HepG2 (cell line): ENCODE results near the gene TOMM20. TPM values are rescaled to one million over a fixed set of nuclear protein-coding genes. Genes with fewer than 3 reads are reported as not detected.

Experiments used
- CTCF ChIP-seq: sonication (generic); formaldehyde crosslinking; IDR thresholded peaks from 2 replicates; pipeline ENCODE4 v1.5.0; 2020; ENCODE audit warnings: mild to moderate bottlenecking, missing genetic modification reagents, moderate library complexity
- HNRNPK ChIP-seq: fragments of 200-400 bp; formaldehyde crosslinking; IDR thresholded peaks from 2 replicates; pipeline ENCODE4 v1.6.1; 2018; ENCODE audit warnings: low read length, low read depth, moderate library complexity, mild to moderate bottlenecking; ENCODE audit not compliant: poor library complexity, severe bottlenecking
- MXD3 ChIP-seq: IDR thresholded peaks from 2 replicates; pipeline ENCODE4 v1.6.1; 2016; ENCODE audit warnings: mild to moderate bottlenecking, missing biosample characterization, missing genetic modification reagents
- RELA ChIP-seq: sonication (generic); formaldehyde crosslinking; IDR thresholded peaks from 2 replicates; pipeline ENCODE4 v1.4.0; 2020; ENCODE audit warnings: missing genetic modification reagents
- RFXAP ChIP-seq: sonication (generic); formaldehyde crosslinking; IDR thresholded peaks from 2 replicates; pipeline ENCODE4 v1.4.0; 2020; ENCODE audit warnings: missing genetic modification reagents, borderline replicate concordance
- ZBTB44 ChIP-seq: sonication (generic); formaldehyde crosslinking; IDR thresholded peaks from 2 replicates; pipeline ENCODE4 v1.4.0; 2020; ENCODE audit warnings: missing genetic modification reagents
- ZNF333 ChIP-seq: sonication (generic); formaldehyde crosslinking; IDR thresholded peaks from 2 replicates; pipeline ENCODE4 v1.4.0; 2020; ENCODE audit warnings: mild to moderate bottlenecking, missing genetic modification reagents, borderline replicate concordance
- ZNF484 ChIP-seq: sonication (generic); formaldehyde crosslinking; IDR thresholded peaks from 2 replicates; pipeline ENCODE4 v1.5.1; 2020; ENCODE audit warnings: mild to moderate bottlenecking, low read depth, missing genetic modification reagents, borderline replicate concordance
- ZNF547 ChIP-seq: sonication (generic); formaldehyde crosslinking; IDR thresholded peaks from 2 replicates; pipeline ENCODE4 v1.5.1; 2020; ENCODE audit warnings: mild to moderate bottlenecking, missing genetic modification reagents
- ZNF616 ChIP-seq: sonication (generic); formaldehyde crosslinking; IDR thresholded peaks from 2 replicates; pipeline ENCODE4 v1.5.0; 2020; ENCODE audit warnings: low read depth, mild to moderate bottlenecking, missing genetic modification reagents
- ZNF747 ChIP-seq: sonication (generic); formaldehyde crosslinking; IDR thresholded peaks from 2 replicates; pipeline ENCODE4 v1.8.1; 2023; ENCODE audit warnings: missing genetic modification reagents, mild to moderate bottlenecking, borderline replicate concordance
- ZNF891 ChIP-seq: sonication (generic); formaldehyde crosslinking; IDR thresholded peaks from 2 replicates; pipeline ENCODE4 v1.5.0; 2020; ENCODE audit warnings: mild to moderate bottlenecking, missing genetic modification reagents
- ZSCAN31 ChIP-seq: sonication (generic); formaldehyde crosslinking; IDR thresholded peaks from 2 replicates; pipeline ENCODE4 v1.5.0; 2020; ENCODE audit warnings: low read depth, mild to moderate bottlenecking, missing genetic modification reagents
- polyA plus RNA-seq, 8 experiments: library from polyadenylated mRNA; depleted of rRNA in 3 of 8; stranded (reverse) in 7 of 8; unstranded in 1 of 8; fragments of >200 nt; fragmentation: Illumina TruSeq in 4 of 8; extraction: Trizol in 4 of 8; gene quantifications; 2 replicates each; pipeline versions ENCODE4 v1.2.1 to v1.2.3, GENCODE V29; 2011 to 2016; ENCODE audit warnings: low read depth in 4 of 8, missing spikeins in 1 of 8, mixed read lengths in 1 of 8; ENCODE audit not compliant: insufficient read depth in 1 of 8
- total RNA-seq, 5 experiments: library from RNA; depleted of rRNA; stranded (reverse); fragments of >200 nt; fragmentation: Illumina TruSeq; extraction: Trizol; gene quantifications; 2 replicates each; pipeline ENCODE4 v1.2.3, GENCODE V29; 2016; ENCODE audit warnings: low read depth in 1 of 5
- TF ChIP-seq, protein P1 (sequence below): sonication (generic); formaldehyde crosslinking; IDR thresholded peaks from 2 replicates; pipeline ENCODE4 v1.8.1; 2023; ENCODE audit warnings: mild to moderate bottlenecking, missing genetic modification reagents
- TF ChIP-seq, protein P2 (sequence below): sonication (generic); formaldehyde crosslinking; IDR thresholded peaks from 2 replicates; pipeline ENCODE4 v1.5.1; 2020; ENCODE audit warnings: mild to moderate bottlenecking, missing genetic modification reagents, moderate library complexity

TOMM20 gene
- total and polyA plus RNA-seq, 2 of the 13 experiments (the other 11 are each of a cell fraction or from before 2014, with no cell fraction given): 153 to 376 TPM

DNA sequence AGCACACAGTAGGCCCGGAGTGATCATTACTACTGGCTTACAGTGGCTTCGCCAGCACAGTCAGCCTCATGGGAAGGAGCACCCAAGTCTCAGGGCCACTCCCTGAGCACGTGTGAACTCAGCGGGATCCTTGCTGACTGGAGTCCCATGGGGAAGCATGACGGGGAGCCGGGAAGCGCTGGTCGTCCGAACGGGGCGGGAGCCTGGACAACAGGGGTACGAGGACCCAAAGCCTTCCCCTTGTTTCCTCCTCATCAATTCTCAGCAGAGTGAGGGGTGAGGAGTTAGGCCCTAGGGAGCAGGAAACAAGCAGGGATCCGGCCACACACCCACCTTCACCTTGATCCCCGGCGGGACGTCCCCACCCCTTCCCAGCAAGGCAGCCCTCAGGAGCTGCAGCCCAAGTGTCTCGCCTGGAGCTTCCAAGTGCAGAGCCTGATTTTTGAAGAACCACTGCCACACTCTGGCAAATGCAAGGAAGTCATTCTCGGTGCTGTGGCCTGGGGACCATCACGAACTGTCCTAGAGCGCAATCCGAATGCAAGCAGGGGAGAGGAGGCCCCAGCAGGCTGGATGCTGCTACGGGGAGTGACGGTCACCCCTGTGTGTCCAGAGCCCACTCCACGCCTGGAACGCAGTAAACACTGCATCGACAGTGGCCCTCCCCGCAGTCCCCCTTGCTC lies 35.5 kb downstream of the TOMM20 start (continued):
- TF ChIP-seq, protein P1, sequence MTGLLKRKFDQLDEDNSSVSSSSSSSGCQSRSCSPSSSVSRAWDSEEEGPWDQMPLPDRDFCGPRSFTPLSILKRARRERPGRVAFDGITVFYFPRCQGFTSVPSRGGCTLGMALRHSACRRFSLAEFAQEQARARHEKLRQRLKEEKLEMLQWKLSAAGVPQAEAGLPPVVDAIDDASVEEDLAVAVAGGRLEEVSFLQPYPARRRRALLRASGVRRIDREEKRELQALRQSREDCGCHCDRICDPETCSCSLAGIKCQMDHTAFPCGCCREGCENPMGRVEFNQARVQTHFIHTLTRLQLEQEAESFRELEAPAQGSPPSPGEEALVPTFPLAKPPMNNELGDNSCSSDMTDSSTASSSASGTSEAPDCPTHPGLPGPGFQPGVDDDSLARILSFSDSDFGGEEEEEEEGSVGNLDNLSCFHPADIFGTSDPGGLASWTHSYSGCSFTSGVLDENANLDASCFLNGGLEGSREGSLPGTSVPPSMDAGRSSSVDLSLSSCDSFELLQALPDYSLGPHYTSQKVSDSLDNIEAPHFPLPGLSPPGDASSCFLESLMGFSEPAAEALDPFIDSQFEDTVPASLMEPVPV (CRISPR knock-in tag): 0 out of 2 replicates have a peak, but pooled peaks have one; percentile 43
- TF ChIP-seq MXD3 (CRISPR knock-in tag) (0 out of 2 replicates have a peak, but pooled peaks have one; percentile 23), HNRNPK (no peak), ZNF891 (CRISPR knock-in tag) (0 out of 2 replicates have a peak, but pooled peaks have one; percentile 19), CTCF (peak; percentile 73), ZNF547 (CRISPR knock-in tag) (0 out of 2 replicates have a peak, but pooled peaks have one; percentile 25), ZBTB44 (CRISPR knock-in tag) (no peak), ZNF616 (CRISPR knock-in tag) (no peak), ZSCAN31 (CRISPR knock-in tag) (0 out of 2 replicates have a peak, but pooled peaks have one; percentile 39), ZNF333 (CRISPR knock-in tag) (0 out of 2 replicates have a peak, but pooled peaks have one; percentile 35), RELA (CRISPR knock-in tag) (no peak), ZNF484 (CRISPR knock-in tag) (no peak), ZNF747 (peak; percentile 31; the same call in 1 of the 2 replicates), RFXAP (0 out of 2 replicates have a peak, but pooled peaks have one; percentile 18)
- TF ChIP-seq, protein P2, sequence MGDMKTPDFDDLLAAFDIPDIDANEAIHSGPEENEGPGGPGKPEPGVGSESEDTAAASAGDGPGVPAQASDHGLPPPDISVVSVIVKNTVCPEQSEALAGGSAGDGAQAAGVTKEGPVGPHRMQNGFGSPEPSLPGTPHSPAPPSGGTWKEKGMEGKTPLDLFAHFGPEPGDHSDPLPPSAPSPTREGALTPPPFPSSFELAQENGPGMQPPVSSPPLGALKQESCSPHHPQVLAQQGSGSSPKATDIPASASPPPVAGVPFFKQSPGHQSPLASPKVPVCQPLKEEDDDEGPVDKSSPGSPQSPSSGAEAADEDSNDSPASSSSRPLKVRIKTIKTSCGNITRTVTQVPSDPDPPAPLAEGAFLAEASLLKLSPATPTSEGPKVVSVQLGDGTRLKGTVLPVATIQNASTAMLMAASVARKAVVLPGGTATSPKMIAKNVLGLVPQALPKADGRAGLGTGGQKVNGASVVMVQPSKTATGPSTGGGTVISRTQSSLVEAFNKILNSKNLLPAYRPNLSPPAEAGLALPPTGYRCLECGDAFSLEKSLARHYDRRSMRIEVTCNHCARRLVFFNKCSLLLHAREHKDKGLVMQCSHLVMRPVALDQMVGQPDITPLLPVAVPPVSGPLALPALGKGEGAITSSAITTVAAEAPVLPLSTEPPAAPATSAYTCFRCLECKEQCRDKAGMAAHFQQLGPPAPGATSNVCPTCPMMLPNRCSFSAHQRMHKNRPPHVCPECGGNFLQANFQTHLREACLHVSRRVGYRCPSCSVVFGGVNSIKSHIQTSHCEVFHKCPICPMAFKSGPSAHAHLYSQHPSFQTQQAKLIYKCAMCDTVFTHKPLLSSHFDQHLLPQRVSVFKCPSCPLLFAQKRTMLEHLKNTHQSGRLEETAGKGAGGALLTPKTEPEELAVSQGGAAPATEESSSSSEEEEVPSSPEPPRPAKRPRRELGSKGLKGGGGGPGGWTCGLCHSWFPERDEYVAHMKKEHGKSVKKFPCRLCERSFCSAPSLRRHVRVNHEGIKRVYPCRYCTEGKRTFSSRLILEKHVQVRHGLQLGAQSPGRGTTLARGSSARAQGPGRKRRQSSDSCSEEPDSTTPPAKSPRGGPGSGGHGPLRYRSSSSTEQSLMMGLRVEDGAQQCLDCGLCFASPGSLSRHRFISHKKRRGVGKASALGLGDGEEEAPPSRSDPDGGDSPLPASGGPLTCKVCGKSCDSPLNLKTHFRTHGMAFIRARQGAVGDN (CRISPR knock-in tag): peak; percentile 75
